Mesenchymal stem cell (in vitro differentiated cells and primary cell): ENCODE data around the gene ZSWIM5.

Experiments used
- DNase-seq: peaks from one replicate; pipeline ENCODE4 v3.0.0-alpha.2; 2013
- H2AFZ ChIP-seq: one replicate; pipeline ENCODE4 v1.6.1; 2013; ENCODE audit warnings: low read depth, mild to moderate bottlenecking, control low read depth, inconsistent platforms, low read length, moderate library complexity
- H2AK5ac ChIP-seq: 2 replicates; pipeline ENCODE4 v1.6.1; 2013; ENCODE audit warnings: low read length, moderate library complexity, mild to moderate bottlenecking, inconsistent platforms; ENCODE audit not compliant: severe bottlenecking
- H2BK120ac ChIP-seq: one replicate; pipeline ENCODE4 v1.6.1; 2013; ENCODE audit warnings: low read depth, mild to moderate bottlenecking, inconsistent platforms, low read length, moderate library complexity
- H2BK12ac ChIP-seq, 2 experiments: one replicate each; pipeline ENCODE4 v1.6.1; 2013; ENCODE audit warnings: inconsistent platforms in 2 of 2, low read length in 2 of 2, mild to moderate bottlenecking in 2 of 2, moderate library complexity in 2 of 2, control low read depth in 1 of 2
- H2BK15ac ChIP-seq: one replicate; pipeline ENCODE4 v1.6.1; 2013; ENCODE audit warnings: mild to moderate bottlenecking, low read depth, inconsistent platforms; ENCODE audit not compliant: poor library complexity, severe bottlenecking
- H2BK5ac ChIP-seq: 2 replicates; pipeline ENCODE4 v1.6.1; 2013; ENCODE audit warnings: low read depth, mild to moderate bottlenecking, low read length, control low read depth, inconsistent platforms; ENCODE audit not compliant: poor library complexity, severe bottlenecking
- H3K14ac ChIP-seq, 2 experiments: one replicate each; pipeline ENCODE4 v1.6.1; 2013; ENCODE audit warnings: inconsistent platforms in 2 of 2, low read length in 2 of 2, control low read depth in 1 of 2, mild to moderate bottlenecking in 1 of 2, moderate library complexity in 1 of 2
- H3K18ac ChIP-seq, 2 experiments: one replicate each; pipeline ENCODE4 v1.6.1; 2013; ENCODE audit warnings: inconsistent platforms in 2 of 2, low read length in 2 of 2, control low read depth in 1 of 2, low read depth in 1 of 2, mild to moderate bottlenecking in 1 of 2
- H3K23ac ChIP-seq, 2 experiments: one replicate each; pipeline ENCODE4 v1.6.1; 2013; ENCODE audit warnings: inconsistent platforms in 2 of 2, low read length in 2 of 2, mild to moderate bottlenecking in 2 of 2, moderate library complexity in 2 of 2, control low read depth in 1 of 2
- H3K27ac ChIP-seq: 2 replicates; pipeline ENCODE4 v1.5.1; 2013; ENCODE audit warnings: mild to moderate bottlenecking, moderate library complexity, low read length, control low read depth, inconsistent platforms; ENCODE audit not compliant: poor library complexity, severe bottlenecking
- H3K27me3 ChIP-seq, 2 experiments: 2 replicates each; pipeline versions ENCODE4 v1.6.1 to v1.7.0; 2013; ENCODE audit warnings: low read length in 2 of 2, mild to moderate bottlenecking in 2 of 2, moderate library complexity in 2 of 2, control low read depth in 1 of 2, inconsistent platforms in 1 of 2; ENCODE audit not compliant: control insufficient read depth in 1 of 2, insufficient read depth in 1 of 2
- H3K36me3 ChIP-seq, 2 experiments: 2 replicates each; pipeline versions ENCODE4 v1.6.1 to v1.7.0; 2013; ENCODE audit warnings: low read length in 2 of 2, control low read depth in 1 of 2, inconsistent platforms in 1 of 2, low read depth in 1 of 2, mild to moderate bottlenecking in 1 of 2; ENCODE audit not compliant: insufficient read depth in 2 of 2, control insufficient read depth in 1 of 2
- H3K4ac ChIP-seq, 2 experiments: one replicate each; pipeline ENCODE4 v1.6.1; 2013; ENCODE audit warnings: inconsistent platforms in 2 of 2, low read length in 2 of 2, mild to moderate bottlenecking in 2 of 2, moderate library complexity in 2 of 2, control low read depth in 1 of 2, low read depth in 1 of 2
- H3K4me1 ChIP-seq: 2 replicates; pipeline ENCODE4 v1.6.1; 2013; ENCODE audit warnings: low read depth, low read length, control low read depth; ENCODE audit not compliant: control insufficient read depth, insufficient read depth
- H3K4me2 ChIP-seq: 2 replicates; pipeline ENCODE4 v1.6.1; 2013; ENCODE audit warnings: low read length, mild to moderate bottlenecking, inconsistent platforms; ENCODE audit not compliant: poor library complexity, severe bottlenecking
- H3K4me3 ChIP-seq, 2 experiments: 2 replicates each; pipeline versions ENCODE4 v1.5.1 to v1.7.0; 2013; ENCODE audit warnings: low read length in 2 of 2, mild to moderate bottlenecking in 2 of 2, control low read depth in 1 of 2, low read depth in 1 of 2; ENCODE audit not compliant: insufficient read depth in 1 of 2
- H3K79me1 ChIP-seq: replicated peaks from 2 replicates; pipeline ENCODE4 v1.6.1; 2013; ENCODE audit warnings: mild to moderate bottlenecking, control low read depth, low read length, inconsistent platforms; ENCODE audit not compliant: poor library complexity, severe bottlenecking
- H3K9ac ChIP-seq: 2 replicates; pipeline ENCODE4 v1.7.0; 2013; ENCODE audit warnings: mild to moderate bottlenecking, low read length, moderate library complexity
- H3K9me3 ChIP-seq: 2 replicates; pipeline ENCODE4 v1.7.0; 2013; ENCODE audit warnings: mild to moderate bottlenecking, low read length; ENCODE audit not compliant: control insufficient read depth
- H4K8ac ChIP-seq: one replicate; pipeline ENCODE4 v1.6.1; 2013; ENCODE audit warnings: inconsistent platforms, mild to moderate bottlenecking, low read length, moderate library complexity
- H4K91ac ChIP-seq: one replicate; pipeline ENCODE4 v1.6.1; 2013; ENCODE audit warnings: mild to moderate bottlenecking, low read length, inconsistent platforms
- WGBS: methylation state at CpG from one replicate; pipeline ENCODE4 v1.1.7; 2013; ENCODE audit warnings: mixed read lengths; 5-methylcytosine and 5-hydroxymethylcytosine counted together

Gene ZSWIM5

GRCh38 chr1:45238846-45239245 is 32.4 kb upstream of the ZSWIM5 start:
- Histone ChIP-seq H2AK5ac (no peak overlapping the region), H3K4me1 (no peaks in the 10 kb centered on the region), H4K8ac (no peak overlapping the region), H2BK5ac (no peak overlapping the region), H3K9me3 (peaks cover 18% of the 10 kb centered on the region), H3K23ac (no peak overlapping the region), H3K27ac (no peak overlapping the region), H2BK120ac (no peak overlapping the region), H3K4ac (no peak overlapping the region), H3K9ac (no peak overlapping the region), H3K18ac (no peak overlapping the region), H3K79me1 (no peaks in the 10 kb centered on the region), H3K36me3 (no peaks in the 10 kb centered on the region), H3K4me2 (no peak overlapping the region), H2AFZ (no peak overlapping the region), H3K4me3 (no peak overlapping the region), H4K91ac (no peak overlapping the region), H2BK12ac (no peak overlapping the region), H2BK15ac (no peak overlapping the region), H3K14ac (no peak overlapping the region), H3K27me3 (no peaks in the 10 kb centered on the region)
- no peak for DNase-seq
- WGBS, result 83% methylated on average over 1 of the region's 2 CpGs

GRCh38 chr1:45236136-45236535 is 29.7 kb upstream of the ZSWIM5 start:
- H2AFZ ChIP-seq, result no peak overlapping the region
- H4K91ac ChIP-seq, result no peak overlapping the region
- H2BK15ac ChIP-seq, result no peak overlapping the region
- H2AK5ac ChIP-seq, result no peak overlapping the region
- H3K79me1 ChIP-seq, result no peaks in the 10 kb centered on the region
- H3K9ac ChIP-seq, result no peak overlapping the region
- H3K4me3 ChIP-seq, result no peak overlapping the region
- H3K18ac ChIP-seq, result no peak overlapping the region
- no peak overlapping the region for H4K8ac ChIP-seq
- no peak overlapping the region for H2BK120ac ChIP-seq
- no peak overlapping the region for H2BK12ac ChIP-seq
- no peaks in the 10 kb centered on the region for H3K36me3 ChIP-seq
- H3K27me3 ChIP-seq, result no peaks in the 10 kb centered on the region
- H3K27ac ChIP-seq, result no peak overlapping the region
- H3K4me1 ChIP-seq, result no peaks in the 10 kb centered on the region
- DNase-seq, result no peak
- no peak overlapping the region for H3K23ac ChIP-seq
- no peak overlapping the region for H2BK5ac ChIP-seq
- no peak overlapping the region for H3K14ac ChIP-seq
- peaks cover 9% of the 10 kb centered on the region for H3K9me3 ChIP-seq
- no peak overlapping the region for H3K4ac ChIP-seq
- WGBS, result 63% methylated on average over 1 of the region's 1 CpG
- H3K4me2 ChIP-seq, result no peak overlapping the region

- peaks cover 0 to 10% of the 10 kb centered on the region in 2 experiments for H3K27me3 ChIP-seq
- no peak overlapping the region for H3K9ac ChIP-seq
- no peak overlapping the region for H4K91ac ChIP-seq
- no peak overlapping the region for H2AFZ ChIP-seq
- no peak overlapping the region for H3K4ac ChIP-seq
- no peak overlapping the region for H3K4me2 ChIP-seq
- H3K18ac ChIP-seq, result no peak overlapping the region
- H2BK15ac ChIP-seq, result no peak overlapping the region
- no peak overlapping the region for H3K14ac ChIP-seq
- no peak overlapping the region for H3K27ac ChIP-seq
- no peak overlapping the region for H4K8ac ChIP-seq
- no peak overlapping the region for H2BK12ac ChIP-seq
- H2BK5ac ChIP-seq, result no peak overlapping the region
- H2AK5ac ChIP-seq, result no peak overlapping the region
- WGBS, result no CpG with 5 or more reads among the region's 1 CpG
- no peaks in the 10 kb centered on the region for H3K36me3 ChIP-seq
- no peak overlapping the region for H3K4me3 ChIP-seq
- H3K79me1 ChIP-seq, result no peaks in the 10 kb centered on the region
- H3K4me1 ChIP-seq, result no peaks in the 10 kb centered on the region
- no peak for DNase-seq
- H2BK120ac ChIP-seq, result no peak overlapping the region
- peaks cover 3% of the 10 kb centered on the region for H3K9me3 ChIP-seq
- no peak overlapping the region for H3K23ac ChIP-seq
Measured at GRCh38 chr1:45230537-45230936, 24.1 kb upstream of the ZSWIM5 start.

DNA sequence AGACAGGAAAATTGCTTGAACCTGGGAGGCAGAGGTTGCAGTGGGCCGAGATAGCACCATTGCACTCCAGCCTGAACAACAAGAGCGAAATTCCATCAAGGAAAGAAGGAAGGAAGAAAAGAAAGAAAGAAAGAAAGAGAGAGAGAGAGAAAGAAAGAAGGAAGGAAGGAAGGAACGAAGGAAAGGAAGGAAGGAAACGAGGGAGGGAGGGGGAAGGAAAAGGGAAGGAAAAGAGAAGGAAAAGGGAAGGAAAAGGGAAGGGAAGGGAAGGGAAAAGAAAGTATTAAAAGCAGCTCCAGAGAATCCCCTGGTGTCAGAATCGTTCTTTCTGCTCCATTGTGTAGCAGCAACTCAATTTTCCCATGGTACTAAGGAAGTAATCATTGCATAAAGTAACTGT is 19.2 kb upstream of the ZSWIM5 start:
- H2BK120ac ChIP-seq, result no peak overlapping the region
- H3K14ac ChIP-seq, result no peak overlapping the region
- H3K4me3 ChIP-seq, result no peak overlapping the region
- H2BK15ac ChIP-seq, result no peak overlapping the region
- no peak overlapping the region for H3K23ac ChIP-seq
- no peak overlapping the region for H3K4me2 ChIP-seq
- no peak overlapping the region for H2AK5ac ChIP-seq
- no peaks in the 10 kb centered on the region for H3K36me3 ChIP-seq
- no peak overlapping the region for H2BK5ac ChIP-seq
- no peak overlapping the region for H3K18ac ChIP-seq
- DNase-seq, result no peak
- H3K79me1 ChIP-seq, result no peaks in the 10 kb centered on the region
- H4K91ac ChIP-seq, result no peak overlapping the region
- WGBS, result 64% methylated on average over 4 of the region's 5 CpGs
- no peak overlapping the region for H3K27ac ChIP-seq
- no peak overlapping the region for H3K9ac ChIP-seq
- no peaks in the 10 kb centered on the region for H3K9me3 ChIP-seq
- H3K4ac ChIP-seq, result no peak overlapping the region
- H4K8ac ChIP-seq, result no peak overlapping the region
- H3K4me1 ChIP-seq, result no peaks in the 10 kb centered on the region
- H2AFZ ChIP-seq, result no peak overlapping the region
- H3K27me3 ChIP-seq, result peaks cover 0 to 19% of the 10 kb centered on the region in 2 experiments
- no peak overlapping the region for H2BK12ac ChIP-seq
